NT2/D1 (cell line): ENCODE data around the gene MTRR.

Source experiments
- DNase-seq: peaks from one replicate; pipeline ENCODE4 v3.0.0-alpha.2; 2011; ENCODE audit warnings: low read depth, low spot score
- H3K27me3 ChIP-seq: 2 replicates; pipeline ENCODE4 v1.6.0; 2011; ENCODE audit warnings: mild to moderate bottlenecking; ENCODE audit not compliant: insufficient read length, insufficient read depth
- H3K36me3 ChIP-seq: 2 replicates; pipeline ENCODE4 v1.6.1; 2011; ENCODE audit warnings: mild to moderate bottlenecking, low read length, mixed read lengths; ENCODE audit not compliant: insufficient read depth, insufficient read length
- H3K4me1 ChIP-seq: 2 replicates; pipeline ENCODE4 v1.5.1; 2011; ENCODE audit not compliant: insufficient read depth, insufficient read length
- H3K4me3 ChIP-seq: 2 replicates; pipeline ENCODE4 v1.5.1; 2011; ENCODE audit warnings: low read depth; ENCODE audit not compliant: insufficient read length
- H3K9ac ChIP-seq: 2 replicates; pipeline ENCODE4 v1.6.0; 2011; ENCODE audit warnings: low read depth; ENCODE audit not compliant: insufficient read length
- H3K9me3 ChIP-seq: 2 replicates; pipeline ENCODE4 v1.5.1; 2011; ENCODE audit warnings: mild to moderate bottlenecking, low read length; ENCODE audit not compliant: insufficient read depth
- SUZ12 ChIP-seq: IDR thresholded peaks from 2 replicates; pipeline ENCODE4 v1.6.1; 2011; ENCODE audit not compliant: insufficient read length, insufficient read depth; ENCODE audit errors: extremely low read depth
- YY1 ChIP-seq: IDR thresholded peaks from 2 replicates; pipeline ENCODE4 v1.6.1; 2011; ENCODE audit not compliant: insufficient read length, insufficient read depth
- ZNF274 ChIP-seq: IDR thresholded peaks from 2 replicates; pipeline ENCODE4 v1.6.1; 2011; ENCODE audit warnings: mild to moderate bottlenecking, low read depth, low read length

Gene MTRR

GRCh38 chr5:7881091-7881490 is 12.1 kb downstream of the MTRR start:
- Histone ChIP-seq H3K27me3 (no peaks in the 10 kb centered on the region), H3K4me3 (no peak overlapping the region), H3K4me1 (no peaks in the 10 kb centered on the region), H3K36me3 (peaks cover 95% of the 10 kb centered on the region), H3K9ac (no peak overlapping the region), H3K9me3 (no peaks in the 10 kb centered on the region)
- TF ChIP-seq ZNF274 (no peak), YY1 (no peak), SUZ12 (no peak)
- DNase-seq = no peak

GRCh38 chr5:7881816-7882215 is 12.9 kb downstream of the MTRR start:
- Histone ChIP-seq H3K4me1 (no peaks in the 10 kb centered on the region), H3K4me3 (no peak overlapping the region), H3K27me3 (no peaks in the 10 kb centered on the region), H3K9ac (no peak overlapping the region), H3K9me3 (no peaks in the 10 kb centered on the region), H3K36me3 (peaks cover 93% of the 10 kb centered on the region)
- no peak for DNase-seq
- TF ChIP-seq SUZ12 (no peak), YY1 (no peak), ZNF274 (no peak)

DNA sequence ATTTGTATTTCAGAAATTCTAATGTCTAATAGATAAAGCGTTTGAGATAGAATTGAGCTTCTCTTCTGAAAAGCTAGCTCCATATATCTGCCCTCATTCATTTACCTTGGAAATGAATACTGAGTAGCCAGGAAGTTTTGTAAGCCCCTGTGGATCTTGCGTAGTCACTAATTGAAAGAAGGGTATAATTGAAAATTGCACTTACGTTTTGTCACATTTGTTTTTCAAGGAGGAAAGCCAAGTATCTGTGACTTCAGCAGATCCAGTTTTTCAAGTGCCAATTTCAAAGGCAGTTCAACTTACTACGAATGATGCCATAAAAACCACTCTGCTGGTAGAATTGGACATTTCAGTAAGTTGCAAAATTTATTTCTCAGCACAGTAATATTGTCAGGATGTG is 14.0 kb downstream of the MTRR start:
- Histone ChIP-seq H3K4me1 (no peaks in the 10 kb centered on the region), H3K4me3 (no peak overlapping the region), H3K36me3 (peaks cover 85% of the 10 kb centered on the region), H3K27me3 (no peaks in the 10 kb centered on the region), H3K9me3 (no peaks in the 10 kb centered on the region), H3K9ac (no peak overlapping the region)
- TF ChIP-seq ZNF274 (no peak), YY1 (no peak), SUZ12 (no peak)
- no peak for DNase-seq

DNA sequence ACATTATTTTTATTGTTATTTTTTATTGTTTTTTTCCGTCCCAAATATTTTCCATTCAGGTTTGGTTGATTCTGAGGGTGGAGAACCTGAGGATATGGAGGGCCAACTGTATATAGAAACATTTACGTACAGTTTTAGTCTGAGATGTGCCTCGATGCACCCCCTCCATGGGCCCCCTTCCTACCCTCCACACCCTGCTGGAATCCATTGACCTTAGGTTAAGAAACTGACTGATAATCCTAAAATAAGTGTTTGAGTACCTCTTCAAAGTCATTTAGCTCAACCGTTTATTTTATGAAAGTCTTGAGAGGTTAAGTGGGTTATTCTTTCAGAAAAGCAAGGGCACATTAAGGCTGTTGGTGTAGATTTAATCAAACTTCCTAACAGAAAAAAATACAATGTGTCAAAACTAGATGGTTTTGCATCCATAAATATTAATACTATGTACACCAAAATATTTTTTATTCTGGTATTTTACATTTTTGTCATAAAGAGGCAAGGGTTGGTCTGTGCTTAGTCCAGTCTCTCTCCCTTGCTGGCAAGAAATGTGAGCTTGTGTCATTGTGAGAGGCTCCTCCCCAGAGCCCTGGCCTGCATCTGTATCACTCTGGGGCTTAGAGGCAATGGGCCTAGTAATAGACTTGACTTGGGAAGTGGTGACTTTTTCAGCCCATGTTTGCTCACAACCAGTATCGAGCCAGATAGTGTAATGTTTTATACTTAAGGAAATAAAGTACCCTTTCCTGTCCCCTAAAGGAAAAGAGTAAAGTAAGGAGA is 15.7 kb downstream of the MTRR start:
- Histone ChIP-seq H3K4me3 (no peak overlapping the region), H3K36me3 (peaks cover 87% of the 10 kb centered on the region), H3K4me1 (no peaks in the 10 kb centered on the region), H3K9ac (no peak overlapping the region), H3K27me3 (no peaks in the 10 kb centered on the region), H3K9me3 (no peaks in the 10 kb centered on the region)
- no peak for DNase-seq
- no peak for TF ChIP-seq SUZ12
- TF ChIP-seq YY1 = no peak
- no peak for TF ChIP-seq ZNF274

- DNase-seq = no peak
- H3K9me3 ChIP-seq = no peaks in the 10 kb centered on the region
- TF ChIP-seq YY1 = no peak
- no peak for TF ChIP-seq ZNF274
- no peak for TF ChIP-seq SUZ12
- H3K4me1 ChIP-seq = no peaks in the 10 kb centered on the region
- no peak overlapping the region for H3K9ac ChIP-seq
- no peak overlapping the region for H3K4me3 ChIP-seq
- H3K27me3 ChIP-seq = no peaks in the 10 kb centered on the region
- H3K36me3 ChIP-seq = peaks cover 77% of the 10 kb centered on the region
These were observed 18.0 kb downstream of the MTRR start for GRCh38 chr5:7886849-7887475.

DNA sequence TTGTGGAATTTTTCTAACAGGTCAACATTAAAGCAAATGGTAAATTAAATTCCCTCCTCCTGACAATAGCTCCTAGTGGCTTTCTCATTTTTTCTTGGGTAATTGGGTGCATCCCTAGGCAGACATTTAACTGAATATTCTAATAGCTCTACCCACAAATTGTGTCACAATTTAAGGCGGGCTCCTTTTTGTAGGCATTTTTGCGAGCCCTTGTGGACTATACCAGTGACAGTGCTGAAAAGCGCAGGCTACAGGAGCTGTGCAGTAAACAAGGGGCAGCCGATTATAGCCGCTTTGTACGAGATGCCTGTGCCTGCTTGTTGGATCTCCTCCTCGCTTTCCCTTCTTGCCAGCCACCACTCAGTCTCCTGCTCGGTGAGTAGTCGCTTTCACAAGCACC is 20.0 kb downstream of the MTRR start:
- TF ChIP-seq SUZ12 = no peak
- no peak for TF ChIP-seq ZNF274
- TF ChIP-seq YY1 = no peak
- Histone ChIP-seq H3K27me3 (no peaks in the 10 kb centered on the region), H3K36me3 (peaks cover 77% of the 10 kb centered on the region), H3K4me3 (no peak overlapping the region), H3K9ac (no peak overlapping the region), H3K9me3 (no peaks in the 10 kb centered on the region), H3K4me1 (no peaks in the 10 kb centered on the region)
- no peak for DNase-seq

- Histone ChIP-seq H3K9me3 (no peaks in the 10 kb centered on the region), H3K27me3 (no peaks in the 10 kb centered on the region), H3K4me1 (no peaks in the 10 kb centered on the region), H3K9ac (no peak overlapping the region), H3K4me3 (no peak overlapping the region), H3K36me3 (peaks cover 83% of the 10 kb centered on the region)
- DNase-seq = no peak
- TF ChIP-seq SUZ12 (no peak), ZNF274 (no peak), YY1 (no peak)
These were observed 25.5 kb downstream of the MTRR start for GRCh38 chr5:7894439-7894838.
